Muscle of back (tissue), 13 donors: ENCODE data around the gene GIPC3. TPM values are rescaled to one million over a fixed set of nuclear protein-coding genes. Genes with fewer than 3 reads are reported as not detected.

Source experiments
- DNase-seq, 3 donors: peaks; one replicate each; pipeline versions ENCODE4 v3.0.0 to v3.0.0-alpha.2; 2013
- long read RNA-seq, 9 donors: transcript quantifications; one replicate each; lab custom pipeline, GENCODE V29; 2026
- polyA plus RNA-seq, 10 donors: library from polyadenylated mRNA; unstranded; fragments of 120-200 nt; gene quantifications; one replicate each; pipeline ENCODE4 v1.2.1, GENCODE V29; 2013; ENCODE audit not compliant: insufficient read length in 10 of 10

The GIPC3 gene
- 1 to 10 TPM; 1.2 to 2.1 (median 1.6) TPM for polyA plus RNA-seq
- long read RNA-seq, donor 1 = 0 reads
- long read RNA-seq, donor 2 = 0 reads
- long read RNA-seq, donor 3 = 0 reads
- long read RNA-seq, donor 4, full-length matches to known transcripts = 1 of 1 reads
- long read RNA-seq, donor 4, partial matches to known transcripts = 0 of 1 reads
- long read RNA-seq, donor 4, other reads (novel, unspliced or antisense) = 0 of 1 reads
- long read RNA-seq, donor 5, full-length matches to known transcripts = 2 of 2 reads
- long read RNA-seq, donor 5, partial matches to known transcripts = 0 of 2 reads
- long read RNA-seq, donor 5, other reads (novel, unspliced or antisense) = 0 of 2 reads
- long read RNA-seq, donor 6, full-length matches to known transcripts = 1 of 1 reads
- long read RNA-seq, donor 6, partial matches to known transcripts = 0 of 1 reads
- long read RNA-seq, donor 6, other reads (novel, unspliced or antisense) = 0 of 1 reads
- long read RNA-seq, donor 7, full-length matches to known transcripts = 1 of 1 reads
- long read RNA-seq, donor 7, partial matches to known transcripts = 0 of 1 reads
- long read RNA-seq, donor 7, other reads (novel, unspliced or antisense) = 0 of 1 reads
- long read RNA-seq, donor 8 = 0 reads
- long read RNA-seq, donor 9 = 0 reads

DNA sequence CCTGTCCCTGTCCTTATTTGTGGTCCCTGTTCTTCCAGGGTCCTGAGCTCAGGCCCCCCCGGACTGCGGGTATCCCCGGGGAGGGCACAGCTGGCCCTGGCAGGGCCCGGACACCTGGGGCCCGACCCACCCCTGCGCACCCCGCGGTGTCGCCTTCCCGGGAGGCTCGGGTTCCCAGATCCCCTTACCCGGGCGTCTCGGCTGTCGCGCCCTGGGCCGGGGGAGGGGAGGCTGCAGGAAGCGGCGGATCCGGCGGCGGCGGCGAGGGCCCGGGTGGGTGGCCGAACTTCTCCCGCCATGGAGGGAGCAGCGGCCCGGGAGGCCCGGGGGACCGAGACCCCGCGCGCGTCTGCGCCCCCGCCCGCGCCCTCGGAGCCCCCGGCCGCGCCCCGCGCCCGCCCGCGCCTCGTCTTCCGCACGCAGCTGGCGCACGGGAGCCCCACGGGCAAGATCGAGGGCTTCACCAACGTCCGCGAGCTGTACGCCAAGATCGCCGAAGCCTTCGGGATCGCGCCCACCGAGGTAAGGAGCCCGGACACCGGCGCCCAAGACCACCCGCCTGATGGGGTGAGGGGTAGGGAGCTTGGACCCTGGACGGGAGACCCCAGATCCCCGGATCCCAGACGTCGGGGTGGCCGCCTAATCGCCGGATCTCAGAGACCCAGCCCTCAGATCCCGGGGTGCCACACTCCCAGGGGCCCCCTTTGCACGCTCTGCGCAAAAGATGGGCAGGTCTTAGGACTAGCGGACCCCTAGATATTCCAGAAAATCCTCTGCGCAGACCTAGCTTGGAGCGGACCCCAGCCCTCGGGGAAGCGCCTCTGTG lies at the start of gene GIPC3:
TSS of gene GIPC3 (plus strand) at position 178 of the 826 bp plus-strand sequence. CDS start at position 298, 120 bp downstream.
- no peak for DNase-seq

- no peak for DNase-seq
Measured at GRCh38 chr19:3535563-3535965, 49.7 kb upstream of the GIPC3 start.

GRCh38 chr19:3535981-3536380 lies 49.3 kb upstream of the GIPC3 start:
- no peak for DNase-seq

- no peak for DNase-seq
Measured at GRCh38 chr19:3536429-3537100, 48.7 kb upstream of the GIPC3 start.

GRCh38 chr19:3537101-3537437 lies 48.2 kb upstream of the GIPC3 start:
- DNase-seq = no peak

DNA sequence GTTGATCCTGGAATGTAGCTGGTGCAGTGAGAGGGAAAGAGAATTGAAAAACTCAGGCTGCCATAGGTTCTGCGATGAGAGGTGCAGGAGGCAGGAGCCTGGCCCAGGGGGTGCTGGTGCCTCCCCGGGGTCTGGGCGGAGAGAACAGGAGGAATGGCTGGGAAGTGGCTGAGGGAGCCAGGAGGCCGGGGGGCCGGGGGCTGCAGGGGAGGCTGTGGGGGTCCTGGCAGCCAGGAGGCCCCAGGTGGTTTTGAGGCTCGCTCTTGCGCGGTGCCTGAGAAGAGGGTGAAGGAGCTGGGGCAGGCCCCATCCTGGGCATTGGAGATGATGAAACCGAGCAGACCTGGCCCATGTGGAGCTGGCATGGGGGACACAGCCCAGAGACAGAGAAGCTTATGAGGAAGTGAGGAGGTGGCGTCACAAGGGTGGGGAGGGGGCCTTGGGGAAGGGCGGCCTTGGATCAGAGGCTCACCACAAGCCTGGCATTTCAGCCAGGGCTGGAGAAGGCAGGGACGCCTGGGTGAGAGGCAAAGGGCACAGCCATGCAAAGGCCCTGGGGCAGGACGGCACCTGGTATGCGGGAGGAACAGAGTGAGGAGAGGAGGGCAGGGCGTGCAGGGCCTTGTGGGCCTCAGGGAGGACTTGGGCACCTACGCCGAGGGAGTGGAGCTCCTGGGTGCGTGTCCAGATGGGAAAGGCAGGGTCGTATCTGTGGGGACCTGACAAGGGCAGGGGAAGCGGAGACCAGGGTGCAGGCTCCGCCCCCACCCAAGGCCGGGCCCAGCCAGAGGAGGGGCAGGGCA lies 47.6 kb upstream of the GIPC3 start:
- no peak for DNase-seq

- DNase-seq = no peak
Measured at GRCh38 chr19:3538258-3538929, 46.9 kb upstream of the GIPC3 start.

DNA sequence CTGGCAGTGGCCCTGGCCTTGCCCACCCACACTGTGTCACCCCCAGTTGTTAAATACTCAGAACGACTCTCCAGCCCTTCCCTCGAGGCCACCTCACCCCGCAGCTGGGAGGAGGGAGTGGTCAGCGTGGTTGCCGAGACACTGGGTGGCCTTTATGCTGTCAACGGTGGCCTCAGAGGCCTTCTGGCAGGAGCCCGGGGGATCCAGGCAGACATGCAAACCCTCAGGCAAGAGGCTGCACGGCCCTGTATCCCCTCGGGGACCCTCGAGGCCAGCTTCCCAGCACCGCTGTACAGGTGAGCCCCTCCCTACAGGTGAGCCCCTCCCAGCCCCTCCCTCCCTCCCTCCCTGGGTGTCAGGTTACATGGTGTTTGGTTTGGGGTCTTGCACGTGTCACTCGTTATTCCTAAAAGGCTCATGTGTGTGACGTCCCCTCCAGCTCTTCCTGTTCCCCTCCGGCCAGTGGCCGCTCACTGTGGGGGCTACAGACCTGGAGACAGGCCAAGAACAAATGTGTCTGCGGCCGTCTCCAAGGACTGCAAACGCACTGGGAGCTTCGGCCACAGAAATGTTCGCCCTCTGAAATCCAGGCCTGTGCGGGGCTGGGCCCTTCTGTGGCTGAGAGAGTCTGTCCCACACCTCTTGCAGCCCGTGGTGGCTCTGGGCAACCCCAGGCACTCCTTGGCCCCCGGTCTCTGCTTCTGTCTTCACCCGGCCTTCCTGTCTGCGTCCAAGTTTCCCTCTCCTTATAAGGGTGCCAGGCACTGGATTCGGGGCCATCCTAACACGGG lies 46.1 kb upstream of the GIPC3 start, which contains the start of gene TEKTIP1:
TSS of gene TEKTIP1 (plus strand) at position 210 of the 791 bp plus-strand sequence. CDS start at position 214, 4 bp downstream.
- no peak for DNase-seq

- DNase-seq = no peak
Measured at GRCh38 chr19:3539756-3540118, 45.5 kb upstream of the GIPC3 start.

DNA sequence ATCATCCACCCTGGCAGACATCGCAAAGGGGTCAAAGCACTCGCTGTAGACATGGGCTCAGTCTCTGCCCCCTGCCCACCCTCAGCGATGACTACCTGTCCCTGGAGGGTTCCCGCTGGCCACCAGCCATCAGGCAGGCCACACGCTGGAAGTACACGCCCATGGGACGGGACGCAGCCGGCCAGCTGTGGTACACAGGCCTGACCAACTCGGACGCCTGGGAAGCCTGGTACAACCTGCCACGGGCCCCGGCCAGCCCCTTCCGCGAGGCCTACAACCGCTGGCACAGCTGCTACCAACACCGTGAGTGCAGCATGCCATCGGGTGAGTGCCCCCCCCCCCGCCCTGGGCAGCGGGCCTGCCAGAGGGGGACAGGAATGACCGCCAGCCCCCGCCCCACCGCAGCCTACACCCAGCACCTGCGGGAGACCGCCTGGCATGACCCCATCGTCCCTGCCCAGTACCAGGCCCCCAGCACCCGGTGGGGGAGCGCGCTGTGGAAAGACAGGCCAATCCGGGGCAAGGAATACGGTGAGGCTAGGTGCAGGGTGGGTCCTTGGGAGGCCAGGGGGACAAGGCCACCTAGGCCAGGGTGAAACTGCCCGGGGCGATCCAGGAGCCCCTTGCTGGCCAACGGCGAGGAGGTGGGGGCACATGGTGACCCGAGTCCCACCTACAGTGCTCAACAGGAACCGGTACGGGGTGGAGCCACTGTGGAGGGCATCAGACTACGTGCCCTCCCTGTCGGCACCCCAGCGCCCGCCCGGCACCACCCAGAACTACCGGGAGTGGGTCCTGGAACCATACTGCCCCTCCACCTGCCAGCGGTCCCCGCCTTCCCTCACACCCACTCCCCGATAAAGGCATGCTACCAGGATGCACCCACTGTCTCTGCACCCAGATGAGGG lies 41.9 kb upstream of the GIPC3 start:
- no peak for DNase-seq

DNA sequence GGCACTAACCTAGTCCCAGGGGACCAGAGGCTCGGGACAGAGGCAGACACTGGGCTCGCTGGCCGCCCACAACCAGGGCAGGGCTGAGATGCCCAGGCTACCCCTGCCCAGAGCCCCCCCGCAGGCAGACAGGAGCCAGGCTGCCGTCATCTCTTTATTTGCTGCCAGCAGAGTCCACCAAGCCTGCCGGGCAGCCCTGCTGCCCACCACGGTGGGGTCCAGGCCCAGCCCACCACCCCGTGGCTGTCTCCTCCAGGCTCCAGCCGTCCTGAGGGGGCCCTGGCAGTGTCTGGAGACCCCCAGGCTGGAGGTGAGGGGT lies 41.3 kb upstream of the GIPC3 start:
- DNase-seq = no peak

DNA sequence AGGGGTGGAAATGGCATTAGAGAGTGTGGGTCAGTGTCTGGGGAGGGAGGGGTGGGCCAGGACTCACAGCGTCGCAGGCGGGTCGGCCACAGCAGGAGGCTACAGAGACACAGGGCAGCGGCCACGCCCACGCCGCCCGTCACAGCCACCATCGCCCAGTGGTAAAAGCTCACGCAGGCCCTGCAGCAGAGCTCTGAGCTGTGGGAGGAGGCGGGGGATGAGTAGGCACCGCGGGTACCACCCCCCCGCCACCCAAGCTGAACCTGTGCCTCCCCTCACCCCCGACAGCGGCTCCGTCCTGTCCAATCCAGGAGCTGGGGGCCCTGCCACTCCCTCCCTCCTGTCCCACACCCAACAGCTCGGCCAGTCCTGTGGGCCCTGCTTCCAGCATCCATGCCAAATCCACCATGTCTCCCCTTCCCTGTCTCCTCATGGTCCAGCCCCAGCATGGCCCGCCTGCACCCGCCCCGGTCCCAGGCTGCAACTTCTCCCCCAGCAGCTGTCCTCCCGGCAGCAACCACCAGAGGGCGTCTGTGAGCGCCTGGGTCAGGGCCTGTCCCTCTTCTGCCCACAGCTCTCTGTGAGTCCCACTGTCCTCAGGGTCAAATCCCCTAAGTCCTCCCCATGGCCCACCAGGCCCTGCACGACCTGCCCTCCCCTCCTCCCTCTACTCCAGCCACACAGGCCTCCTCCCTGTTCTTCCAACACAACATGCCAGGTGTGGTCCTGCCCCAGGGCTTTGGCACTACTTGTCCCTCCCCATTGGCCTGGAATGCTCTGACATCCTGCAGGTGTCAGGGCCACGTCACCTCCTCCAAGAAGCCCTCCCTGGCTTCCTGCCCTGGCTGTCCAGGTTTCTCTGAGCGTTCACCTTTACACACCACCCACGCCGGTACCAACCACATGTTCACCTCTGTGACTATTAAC lies 40.3 kb upstream of the GIPC3 start:
- DNase-seq = peak in 2 of 3 donors; percentile 47 to 60

GRCh38 chr19:3545669-3546034 lies 39.6 kb upstream of the GIPC3 start:
- no peak for DNase-seq

DNA sequence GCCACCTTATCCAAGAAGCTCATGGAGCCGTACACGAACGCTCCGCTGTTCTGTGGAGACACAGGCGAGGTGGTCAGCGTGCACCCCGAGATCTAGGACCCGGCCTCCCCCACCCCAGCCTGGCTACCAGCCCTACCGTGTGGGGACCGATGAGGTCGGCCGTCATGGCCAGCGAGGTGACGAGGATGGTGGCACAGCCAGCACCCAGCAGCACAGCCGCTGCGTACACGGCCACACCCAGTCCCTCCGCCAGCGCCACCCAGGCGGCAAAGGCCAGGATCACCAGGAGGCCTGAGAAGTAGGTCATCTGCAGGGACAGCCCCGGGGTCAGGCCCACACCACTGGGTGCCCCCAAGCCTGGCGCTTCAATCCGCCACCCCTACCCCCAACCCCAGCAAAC lies 39.2 kb upstream of the GIPC3 start:
- DNase-seq = no peak

GRCh38 chr19:3547301-3547731 lies 38.0 kb upstream of the GIPC3 start:
- DNase-seq = no peak

GRCh38 chr19:3547767-3548282 lies 37.5 kb upstream of the GIPC3 start:
- DNase-seq = no peak

DNA sequence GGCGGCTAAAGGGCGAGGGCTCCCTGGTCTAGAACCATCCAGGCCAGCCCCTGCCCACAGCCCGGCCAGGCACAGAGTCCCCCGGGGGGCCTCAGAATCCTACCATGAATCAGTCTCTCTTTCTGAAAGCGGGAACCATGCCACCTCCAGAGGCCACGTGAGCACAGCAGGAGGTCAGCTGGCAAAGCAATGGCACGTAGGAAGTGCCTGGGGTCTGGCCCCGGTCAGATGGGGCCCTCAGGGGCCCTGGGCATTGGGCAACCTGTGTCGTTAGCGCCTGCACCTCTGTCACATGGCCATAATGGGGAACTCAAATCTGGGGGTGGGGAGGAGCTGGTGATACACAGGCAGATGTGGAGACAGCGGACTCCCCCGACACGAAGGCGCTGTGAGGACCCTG lies 36.7 kb upstream of the GIPC3 start:
- no peak for DNase-seq
